T-helper 1 cell treated with Interleukin-12 subunit alpha and Interleukin-12 subunit beta and Interleukin-4 antibody, amounts not matched to agents 30 μg/mL and 1 μg/mL, for 36 hours (primary cell): ENCODE measurements around the gene FH.

Experiments
- H3K27ac Mint-ChIP-seq: one replicate; pipeline ENCODE4 v1.8.0; 2021; ENCODE audit warnings: mild to moderate bottlenecking, mixed read lengths
- H3K27me3 Mint-ChIP-seq: one replicate; pipeline ENCODE4 v1.8.0; 2021; ENCODE audit warnings: low read depth, mixed read lengths
- H3K36me3 Mint-ChIP-seq: one replicate; pipeline ENCODE4 v1.8.0; 2021; ENCODE audit warnings: low read depth, mixed read lengths
- H3K4me1 Mint-ChIP-seq: one replicate; pipeline ENCODE4 v1.8.0; 2021; ENCODE audit warnings: low read depth, mixed read lengths
- H3K4me3 Mint-ChIP-seq: one replicate; pipeline ENCODE4 v1.8.0; 2021; ENCODE audit warnings: mild to moderate bottlenecking, moderate library complexity, mixed read lengths
- H3K9me3 Mint-ChIP-seq: one replicate; pipeline ENCODE4 v1.8.0; 2021; ENCODE audit warnings: mixed read lengths

FH gene

DNA sequence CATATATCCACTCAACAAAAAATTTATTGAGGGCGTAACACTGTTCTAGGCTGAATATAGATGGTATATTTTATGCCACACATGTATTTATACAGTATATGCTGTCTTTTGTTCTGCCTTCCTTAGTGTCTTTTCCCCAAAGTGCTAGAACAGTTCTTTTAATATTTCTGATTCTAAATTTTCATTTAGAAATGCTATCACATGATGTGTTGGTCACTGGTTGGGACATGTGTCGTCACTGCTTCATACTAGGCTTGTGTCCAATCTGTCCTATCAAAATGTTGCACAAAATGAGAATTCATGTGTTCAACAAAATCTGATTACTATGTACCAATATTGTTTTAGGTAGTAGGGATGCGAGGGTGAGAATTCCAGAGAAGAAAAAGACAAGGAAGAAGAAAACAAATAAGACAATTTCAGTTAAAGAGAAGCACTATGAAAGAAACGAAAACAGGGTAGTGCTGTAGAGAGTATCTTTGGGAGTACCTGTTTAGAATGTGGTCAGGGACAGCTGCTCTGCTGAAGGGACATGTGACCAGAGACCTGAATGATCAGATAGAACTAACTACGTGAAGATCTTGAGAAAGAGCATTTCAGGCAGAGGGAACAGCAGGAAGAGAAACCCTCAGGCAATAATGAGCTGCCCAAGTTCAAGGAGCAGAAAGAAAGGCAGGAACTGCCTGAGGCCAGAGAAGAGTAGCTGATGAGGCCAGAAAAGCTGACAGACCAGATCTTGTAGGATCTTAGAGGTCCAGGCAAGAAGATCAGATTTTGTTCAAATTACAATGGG is 14.0 kb upstream of the FH start:
- H3K27ac Mint-ChIP-seq = no peak overlapping the region
- peaks cover 11% of the 10 kb centered on the region for H3K4me1 Mint-ChIP-seq
- H3K4me3 Mint-ChIP-seq = no peak overlapping the region
- H3K36me3 Mint-ChIP-seq = no peaks in the 10 kb centered on the region
- peaks cover 26% of the 10 kb centered on the region for H3K27me3 Mint-ChIP-seq
- H3K9me3 Mint-ChIP-seq = no peaks in the 10 kb centered on the region

GRCh38 chr1:241532864-241533263 is 13.3 kb upstream of the FH start:
- Mint-ChIP-seq H3K4me1 (peaks cover 11% of the 10 kb centered on the region), H3K27me3 (peaks cover 29% of the 10 kb centered on the region), H3K9me3 (no peaks in the 10 kb centered on the region), H3K36me3 (no peaks in the 10 kb centered on the region), H3K4me3 (no peak overlapping the region), H3K27ac (no peak overlapping the region)

GRCh38 chr1:241532162-241532531 is 12.6 kb upstream of the FH start, which contains the start of gene KMO:
KMO (plus strand) TSS chr1:241532378; CDS start chr1:241532445, 67 bp downstream.
- Mint-ChIP-seq H3K4me1 (peaks cover 11% of the 10 kb centered on the region), H3K4me3 (peak within 1 kb of the TSS; percentile 98), H3K36me3 (no peaks in the 10 kb centered on the region)

DNA sequence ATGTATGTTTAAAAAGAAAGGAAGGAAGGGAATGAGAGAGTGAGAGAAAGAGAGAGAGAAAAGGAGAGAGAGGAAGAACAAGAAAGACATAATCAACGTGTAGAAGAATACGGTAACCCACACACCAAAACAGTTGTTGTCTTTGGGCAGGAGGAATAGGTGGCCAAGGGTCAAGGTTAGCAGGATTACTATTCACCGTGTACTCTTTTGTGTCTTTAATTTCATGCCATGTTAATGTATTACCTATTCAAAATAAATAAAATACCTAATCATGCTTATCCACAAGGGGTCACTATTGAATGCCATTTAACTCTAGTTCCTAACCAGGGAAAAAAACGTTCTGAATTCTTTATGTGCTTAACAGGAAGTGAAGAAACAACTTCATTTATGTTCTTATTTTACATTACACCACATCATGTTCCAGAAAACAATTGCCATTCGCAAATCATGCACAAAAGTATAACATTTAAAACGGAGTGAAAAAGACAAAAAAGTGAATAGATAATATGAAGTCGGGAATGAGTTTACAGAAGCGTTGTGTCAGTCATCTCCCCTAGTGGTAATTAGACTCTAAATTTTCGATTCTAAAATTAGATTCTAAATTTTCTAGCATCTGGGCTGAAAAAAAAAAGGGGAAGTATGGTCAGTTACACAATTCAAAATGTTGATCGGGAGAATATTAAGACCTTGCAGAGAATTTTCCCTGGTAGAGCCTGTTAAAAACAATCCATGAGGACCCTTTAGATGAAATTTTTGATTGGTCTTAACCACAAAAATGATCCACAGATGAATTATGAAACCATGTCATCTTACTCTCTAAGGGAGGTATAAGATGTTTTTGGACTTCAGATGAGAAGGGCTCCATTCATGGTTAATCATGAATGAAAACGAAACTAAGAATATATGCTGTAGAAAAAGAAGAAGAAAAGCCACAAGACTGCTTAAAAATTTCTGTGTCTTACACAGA is 11.9 kb upstream of the FH start:
- Mint-ChIP-seq H3K4me3 (peak overlapping the region; percentile 98), H3K27me3 (peaks cover 37% of the 10 kb centered on the region), H3K4me1 (peaks cover 11% of the 10 kb centered on the region), H3K36me3 (no peaks in the 10 kb centered on the region), H3K9me3 (no peaks in the 10 kb centered on the region), H3K27ac (peak overlapping the region; percentile 91)

More at GRCh38 chr1:241532162-241532531, 12.6 kb upstream of the FH start, which contains the start of gene KMO:
- no peaks in the 10 kb centered on the region for H3K9me3 Mint-ChIP-seq
- H3K27ac Mint-ChIP-seq = peak within 1 kb of the TSS; percentile 91
- H3K27me3 Mint-ChIP-seq = peaks cover 34% of the 10 kb centered on the region

DNA sequence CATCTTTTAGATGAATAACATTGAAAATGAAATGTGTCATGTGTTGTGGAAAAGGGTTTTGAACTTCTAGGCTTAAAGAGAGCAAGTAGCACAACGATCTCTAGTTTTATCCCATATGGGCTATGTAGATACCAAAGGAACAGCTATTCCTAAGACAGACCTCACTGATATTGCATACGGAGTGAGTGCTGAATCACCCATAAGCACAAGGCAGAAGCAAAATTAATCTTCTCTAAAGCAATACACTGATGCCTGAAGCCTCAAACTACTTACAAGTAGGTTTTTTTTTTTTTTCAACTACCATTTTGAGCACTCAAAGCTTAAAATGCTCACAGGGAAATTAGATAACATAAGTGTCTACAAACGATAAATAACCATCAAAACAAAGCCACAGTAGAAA is 7.6 kb upstream of the FH start:
- Mint-ChIP-seq H3K27me3 (peaks cover 59% of the 10 kb centered on the region), H3K27ac (no peak overlapping the region), H3K4me1 (peaks cover 10% of the 10 kb centered on the region), H3K9me3 (no peaks in the 10 kb centered on the region), H3K4me3 (no peak overlapping the region), H3K36me3 (no peaks in the 10 kb centered on the region)

DNA sequence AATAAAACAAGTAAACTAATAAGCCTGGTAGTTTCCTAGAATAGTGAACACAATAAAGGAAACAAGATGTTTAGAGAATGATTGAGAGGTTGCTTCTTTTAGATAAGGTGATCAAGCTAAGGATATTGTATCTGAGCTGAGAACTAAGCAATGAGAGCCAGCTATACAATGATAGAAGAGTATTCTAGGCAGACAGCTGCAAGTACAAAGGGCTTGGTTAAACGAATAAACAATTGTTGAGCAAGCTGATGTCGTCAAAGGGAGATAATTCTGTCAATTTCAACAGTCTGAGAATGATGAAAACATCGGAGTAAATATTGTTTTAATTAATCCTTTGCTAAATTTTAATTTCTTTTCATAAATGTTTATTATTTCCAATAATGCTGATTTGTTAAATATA is 5.5 kb upstream of the FH start:
- Mint-ChIP-seq H3K36me3 (no peaks in the 10 kb centered on the region), H3K27ac (no peak overlapping the region), H3K4me3 (no peak overlapping the region), H3K27me3 (peaks cover 65% of the 10 kb centered on the region), H3K4me1 (peaks cover 3% of the 10 kb centered on the region), H3K9me3 (no peaks in the 10 kb centered on the region)

DNA sequence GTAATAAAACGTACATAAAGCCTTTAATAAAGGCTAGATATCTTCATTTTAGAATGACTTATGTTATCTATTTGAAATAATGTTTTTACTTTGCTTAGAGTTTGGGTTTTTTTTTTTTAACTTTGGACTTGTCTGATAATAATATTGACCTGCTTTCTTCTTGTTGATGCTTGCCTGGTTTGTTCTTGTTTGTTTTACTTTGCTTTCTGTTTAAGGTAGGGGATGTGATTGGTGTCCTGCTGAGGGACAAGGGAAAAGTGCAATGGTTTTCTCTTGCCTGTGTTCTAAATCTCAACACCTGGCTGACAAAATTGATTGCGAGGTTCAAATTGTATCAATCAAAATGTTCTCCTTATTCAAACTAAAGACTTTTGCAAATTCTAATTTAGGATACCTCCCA is 2.2 kb upstream of the FH start:
- no peak overlapping the region for H3K4me3 Mint-ChIP-seq
- no peak overlapping the region for H3K27ac Mint-ChIP-seq
- peaks cover 3% of the 10 kb centered on the region for H3K36me3 Mint-ChIP-seq
- peaks cover 41% of the 10 kb centered on the region for H3K27me3 Mint-ChIP-seq
- peaks cover 13% of the 10 kb centered on the region for H3K4me1 Mint-ChIP-seq
- no peaks in the 10 kb centered on the region for H3K9me3 Mint-ChIP-seq

DNA sequence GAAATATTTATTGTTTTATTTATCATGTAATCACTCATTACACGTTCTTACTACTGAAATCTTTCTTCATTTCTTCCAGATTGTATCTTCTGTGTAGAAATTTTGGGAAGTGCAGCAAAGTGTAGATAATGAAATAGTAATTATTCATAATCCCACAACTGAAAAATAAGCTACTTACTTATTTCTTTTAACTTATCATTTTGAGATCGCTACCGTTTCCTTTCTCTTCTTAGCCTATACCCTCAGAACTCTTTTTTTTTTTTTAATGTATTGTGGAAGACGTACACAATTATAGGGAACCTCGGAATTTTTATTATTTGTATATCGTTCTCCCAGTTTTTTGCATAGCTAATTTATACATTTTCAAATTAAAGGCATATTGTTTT is 518 bp upstream of the FH start:
- Mint-ChIP-seq H3K36me3 (peaks cover 8% of the 10 kb centered on the region), H3K27ac (no peak overlapping the region), H3K9me3 (no peaks in the 10 kb centered on the region), H3K27me3 (peaks cover 35% of the 10 kb centered on the region), H3K4me1 (peaks cover 16% of the 10 kb centered on the region), H3K4me3 (no peak overlapping the region)

- Mint-ChIP-seq H3K27me3 (peaks cover 22% of the 10 kb centered on the region), H3K9me3 (no peaks in the 10 kb centered on the region), H3K36me3 (peaks cover 11% of the 10 kb centered on the region), H3K4me1 (peaks cover 20% of the 10 kb centered on the region), H3K27ac (peak overlapping the region; percentile 82), H3K4me3 (peak overlapping the region; percentile 82)
These were observed 863 bp downstream of the FH start for GRCh38 chr1:241518476-241519307.

- H3K27ac Mint-ChIP-seq = no peak overlapping the region
- H3K4me1 Mint-ChIP-seq = peaks cover 19% of the 10 kb centered on the region
- no peak overlapping the region for H3K4me3 Mint-ChIP-seq
- no peaks in the 10 kb centered on the region for H3K9me3 Mint-ChIP-seq
- H3K36me3 Mint-ChIP-seq = peaks cover 28% of the 10 kb centered on the region
- no peaks in the 10 kb centered on the region for H3K27me3 Mint-ChIP-seq
These were observed 6.2 kb downstream of the FH start for GRCh38 chr1:241513378-241513777.

- no peaks in the 10 kb centered on the region for H3K27me3 Mint-ChIP-seq
- peaks cover 42% of the 10 kb centered on the region for H3K36me3 Mint-ChIP-seq
- H3K4me3 Mint-ChIP-seq = no peak overlapping the region
- H3K27ac Mint-ChIP-seq = no peak overlapping the region
- H3K4me1 Mint-ChIP-seq = no peaks in the 10 kb centered on the region
- H3K9me3 Mint-ChIP-seq = no peaks in the 10 kb centered on the region
These were observed 12.2 kb downstream of the FH start for GRCh38 chr1:241507189-241507863.

DNA sequence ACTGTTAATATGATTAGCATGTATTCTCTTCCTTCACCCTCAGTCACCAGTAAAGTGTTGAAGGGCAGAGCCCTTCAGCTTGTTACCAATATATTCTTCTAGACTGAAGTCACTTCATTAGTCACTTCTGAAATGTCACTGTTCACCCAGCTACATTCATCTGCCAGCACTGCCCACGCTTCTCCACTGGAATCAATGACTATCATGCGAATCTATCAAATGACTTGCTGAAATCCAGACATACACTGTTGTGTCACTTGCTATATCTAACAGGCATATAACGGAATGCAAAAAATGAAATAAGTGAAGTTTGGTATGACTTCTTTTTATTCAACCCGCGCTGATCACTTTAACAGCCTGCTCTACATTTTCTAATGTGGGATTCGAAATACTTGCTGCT is 16.1 kb downstream of the FH start:
- no peaks in the 10 kb centered on the region for H3K4me1 Mint-ChIP-seq
- H3K9me3 Mint-ChIP-seq = no peaks in the 10 kb centered on the region
- H3K27ac Mint-ChIP-seq = no peak overlapping the region
- H3K27me3 Mint-ChIP-seq = no peaks in the 10 kb centered on the region
- peaks cover 39% of the 10 kb centered on the region for H3K36me3 Mint-ChIP-seq
- no peak overlapping the region for H3K4me3 Mint-ChIP-seq

DNA sequence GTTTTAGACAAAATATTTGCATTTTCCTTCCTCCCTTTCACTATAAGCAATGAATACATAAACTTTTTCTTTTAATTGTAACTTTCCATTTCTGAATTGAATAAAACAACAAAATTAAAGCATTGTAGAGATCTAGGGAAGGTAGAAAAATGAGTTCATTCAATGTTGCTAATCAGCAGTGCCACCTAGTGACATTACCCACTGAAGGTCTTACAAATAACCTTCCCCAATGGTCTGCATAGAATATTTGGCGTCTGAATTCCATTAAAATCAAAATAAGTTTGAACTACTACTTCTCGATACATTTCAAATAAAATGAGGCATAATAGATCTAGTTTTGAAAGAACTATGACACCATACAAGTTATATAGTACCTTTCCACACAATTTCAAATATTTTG is 19.6 kb downstream of the FH start:
- Mint-ChIP-seq H3K4me1 (no peaks in the 10 kb centered on the region), H3K36me3 (peaks cover 34% of the 10 kb centered on the region), H3K9me3 (no peaks in the 10 kb centered on the region), H3K27me3 (no peaks in the 10 kb centered on the region), H3K4me3 (no peak overlapping the region), H3K27ac (no peak overlapping the region)

- Mint-ChIP-seq H3K4me1 (no peaks in the 10 kb centered on the region), H3K9me3 (no peaks in the 10 kb centered on the region), H3K36me3 (peaks cover 23% of the 10 kb centered on the region), H3K27me3 (no peaks in the 10 kb centered on the region), H3K4me3 (no peak overlapping the region), H3K27ac (no peak overlapping the region)
These were observed 23.8 kb downstream of the FH start for GRCh38 chr1:241495741-241496140.
